Spleen (tissue), 11 donors: ENCODE measurements around the gene SEMA5B. TPM values are rescaled to one million over a fixed set of nuclear protein-coding genes. Genes with fewer than 3 reads are reported as not detected.
A peak's percentile ranks its signal among the peaks of the same experiment; 100 is the strongest.

Experiments used
- DNase-seq: peaks from one replicate; pipeline ENCODE4 v3.0.0-alpha.2; 2020
- H3K27ac ChIP-seq, 8 donors: fragments of 200-600 bp; sonication (generic) in 7 of 8; 1 replicate in 4 of 8; 2 replicates in 4 of 8; pipeline versions ENCODE4 v1.5.0 to v1.8.0; 2016 to 2021; ENCODE audit warnings: inconsistent platforms in 4 of 8, mild to moderate bottlenecking in 4 of 8, moderate library complexity in 1 of 8
- H3K27me3 ChIP-seq, 7 donors: fragments of 200-600 bp; sonication (generic) in 6 of 7; replicated peaks in 1 of 7; 1 replicate in 4 of 7; 2 replicates in 3 of 7; pipeline versions ENCODE4 v1.5.0 to v1.8.0; 2016 to 2021; ENCODE audit warnings: inconsistent platforms in 3 of 7, mild to moderate bottlenecking in 1 of 7
- H3K36me3 ChIP-seq, 6 donors: fragments of 200-600 bp; sonication (generic) in 5 of 6; 1 replicate in 4 of 6; 2 replicates in 2 of 6; pipeline versions ENCODE4 v1.5.0 to v1.8.0; 2016 to 2021; ENCODE audit warnings: inconsistent platforms in 2 of 6
- H3K4me1 ChIP-seq, 6 donors: fragments of 200-600 bp; sonication (generic) in 5 of 6; 1 replicate in 3 of 6; 2 replicates in 3 of 6; pipeline versions ENCODE4 v1.5.0 to v1.8.0; 2016 to 2021; ENCODE audit warnings: inconsistent platforms in 3 of 6
- H3K4me3 ChIP-seq, 8 donors: fragments of 200-600 bp; sonication (generic) in 7 of 8; 1 replicate in 4 of 8; 2 replicates in 4 of 8; pipeline versions ENCODE4 v1.5.0 to v1.8.0; 2016 to 2021; ENCODE audit warnings: inconsistent platforms in 4 of 8, mild to moderate bottlenecking in 4 of 8, moderate library complexity in 2 of 8
- H3K9me3 ChIP-seq, 8 donors: fragments of 200-600 bp; sonication (generic) in 7 of 8; 1 replicate in 4 of 8; 2 replicates in 4 of 8; pipeline versions ENCODE4 v1.5.0 to v1.8.0; 2016 to 2021; ENCODE audit warnings: inconsistent platforms in 4 of 8
- POLR2A ChIP-seq, 3 donors: fragments of 450-650 bp; IDR thresholded peaks; one replicate each; pipeline ENCODE4 v1.5.1; 2017; ENCODE audit warnings: antibody characterized with exemption in 3 of 3, mild to moderate bottlenecking in 1 of 3
- POLR2AphosphoS5 ChIP-seq, 3 donors: sonication (generic); formaldehyde crosslinking; IDR thresholded peaks; one replicate each; pipeline ENCODE4 v1.5.1; 2017; ENCODE audit warnings: antibody characterized with exemption in 3 of 3
- WGBS, 5 donors: extraction: QIAGEN DNeasy Blood & Tissue Kit in 3 of 5; methylation state at CpG; one replicate each; pipeline versions ENCODE4 v1.1.5 to v1.1.7; 2013 to 2018; 5-methylcytosine and 5-hydroxymethylcytosine counted together
- intact Hi-C: fragments of 100-400 bp; cut with DNase I; formaldehyde crosslinking; loops from one replicate; pipeline ENCODE4 v1.15.0; 2023; ENCODE audit warnings: low total_unique reads
- polyA plus RNA-seq, 3 donors: library from polyadenylated mRNA; stranded (reverse); fragments of 200-250 nt; gene quantifications; one replicate each; pipeline ENCODE4 v1.2.1, GENCODE V29; 2013
- total RNA-seq, 7 donors: library from RNA; depleted of rRNA in 3 of 7; stranded (reverse); fragments of >200 nt in 3 of 7; fragmentation: NEBNext Ultra II Directional in 4 of 7; extraction: Animal tissue kit (Norgen Biotek cat#: 25700) in 4 of 7; gene quantifications; one replicate each; pipeline versions ENCODE4 v1.1.0 to v1.2.1, GENCODE V29; 2016 to 2021
- TF ChIP-seq, protein P1 (sequence below), 11 experiments: fragments of 200-600 bp in 7 of 11; fragments of 450-650 bp in 4 of 11; sonication (generic) in 4 of 11; IDR thresholded peaks in 8 of 11; conservative IDR thresholded peaks in 3 of 11; 1 replicate in 7 of 11; 2 replicates in 4 of 11; pipeline versions ENCODE4 v1.4.0 to v1.8.0; 2016 to 2021; ENCODE audit warnings: antibody characterized with exemption in 11 of 11, inconsistent platforms in 4 of 11, mild to moderate bottlenecking in 1 of 11
- donor health status: healthy with polysubstance abuse.
- donor health status: DM: no; HTN: no; CAD: no; lungs with moderate emphysema.
- donor health status: DM: no; HTN: no; CAD: no.
- donor health status: Bipolar disorder and iron deficiency.
- donor health status: healthy.
- donor health status: DM: no; HTN: no; CAD: no.
- donor health status: DM: yes; HTN: yes; CAD: no.

The SEMA5B gene
- total and polyA plus RNA-seq, 10 donors: 0.09 to 0.63 (median 0.41) TPM; not detected in 3

DNA sequence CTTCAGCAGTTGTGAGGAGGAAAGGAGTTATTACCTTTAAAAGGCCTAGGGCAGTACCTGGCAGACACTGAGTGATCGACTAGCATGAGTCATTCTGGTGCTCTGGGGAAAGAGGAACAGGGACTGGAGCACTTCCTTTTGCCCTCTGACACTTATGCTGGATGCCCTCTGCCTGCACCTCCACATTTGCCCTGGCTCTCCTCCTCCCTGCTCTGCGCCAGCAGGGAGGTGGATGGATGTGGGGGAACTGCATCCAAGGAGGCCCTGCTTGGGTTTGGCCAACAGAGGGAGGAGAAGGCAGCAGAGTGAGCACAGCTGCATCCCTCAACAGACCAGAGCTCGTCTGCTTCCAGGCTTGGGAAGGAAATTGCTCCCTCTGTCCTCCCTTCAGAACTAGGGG is 75.0 kb downstream of the SEMA5B start:
- intact Hi-C loops: no loop called here

DNA sequence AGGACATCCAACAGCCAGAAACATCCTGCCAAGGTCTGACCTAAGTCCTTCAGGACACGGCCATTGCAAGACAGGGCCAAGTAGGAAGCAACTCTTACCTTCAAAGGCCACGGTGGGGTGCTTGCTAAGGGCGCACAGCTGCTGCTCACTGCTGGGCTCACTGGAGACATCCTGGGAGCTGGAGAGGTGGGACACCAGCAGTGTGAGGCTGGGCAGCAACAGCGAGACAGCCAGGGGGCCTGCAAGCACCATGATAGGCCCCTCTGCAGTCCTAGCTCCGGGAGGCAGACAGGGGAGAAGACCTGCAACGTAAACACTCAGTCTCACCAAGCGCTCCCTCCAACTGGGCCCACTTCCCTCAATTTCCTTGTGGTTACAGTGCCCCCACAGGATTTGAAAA is 79.2 kb downstream of the SEMA5B start:
- no peaks in the 10 kb centered on the region for H3K27me3 ChIP-seq
- H3K27ac ChIP-seq: no peak overlapping the region
- H3K4me1 ChIP-seq: peaks cover 0 to 14% (median 4%) of the 10 kb centered on the region in 6 donors
- DNase-seq: peak; percentile 53
- no peaks in the 10 kb centered on the region for H3K9me3 ChIP-seq
- H3K4me3 ChIP-seq: no peak overlapping the region
- WGBS, 5 donors: 55 to 64% (median 58%) methylated on average over 4 to 7 of the region's 7 CpGs
- H3K36me3 ChIP-seq: no peaks in the 10 kb centered on the region
- intact Hi-C loops: loop anchor here (10.0 kb wide), 2 partner anchors 76 to 316 kb away; partner anchors contain the start of gene SEMA5B
- TF ChIP-seq, protein P1, sequence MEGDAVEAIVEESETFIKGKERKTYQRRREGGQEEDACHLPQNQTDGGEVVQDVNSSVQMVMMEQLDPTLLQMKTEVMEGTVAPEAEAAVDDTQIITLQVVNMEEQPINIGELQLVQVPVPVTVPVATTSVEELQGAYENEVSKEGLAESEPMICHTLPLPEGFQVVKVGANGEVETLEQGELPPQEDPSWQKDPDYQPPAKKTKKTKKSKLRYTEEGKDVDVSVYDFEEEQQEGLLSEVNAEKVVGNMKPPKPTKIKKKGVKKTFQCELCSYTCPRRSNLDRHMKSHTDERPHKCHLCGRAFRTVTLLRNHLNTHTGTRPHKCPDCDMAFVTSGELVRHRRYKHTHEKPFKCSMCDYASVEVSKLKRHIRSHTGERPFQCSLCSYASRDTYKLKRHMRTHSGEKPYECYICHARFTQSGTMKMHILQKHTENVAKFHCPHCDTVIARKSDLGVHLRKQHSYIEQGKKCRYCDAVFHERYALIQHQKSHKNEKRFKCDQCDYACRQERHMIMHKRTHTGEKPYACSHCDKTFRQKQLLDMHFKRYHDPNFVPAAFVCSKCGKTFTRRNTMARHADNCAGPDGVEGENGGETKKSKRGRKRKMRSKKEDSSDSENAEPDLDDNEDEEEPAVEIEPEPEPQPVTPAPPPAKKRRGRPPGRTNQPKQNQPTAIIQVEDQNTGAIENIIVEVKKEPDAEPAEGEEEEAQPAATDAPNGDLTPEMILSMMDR (IDR thresholded peaks at IDR 0.05 in 8 of 11, conservative IDR thresholded peaks at IDR 0.05 in 3 of 11): no peak
- TF ChIP-seq POLR2AphosphoS5 (IDR thresholded peaks at IDR 0.05) (no peak), POLR2A (IDR thresholded peaks at IDR 0.05) (no peak)

More for the DNA sequence above, 75.0 kb downstream of the SEMA5B start:
- 42 to 59% (median 47%) methylated on average over 2 to 3 of the region's 3 CpGs for WGBS, 5 donors
- TF ChIP-seq POLR2A (IDR thresholded peaks at IDR 0.05): no peak
- TF ChIP-seq, protein P1 (IDR thresholded peaks at IDR 0.05 in 8 of 11, conservative IDR thresholded peaks at IDR 0.05 in 3 of 11): no peak
- no peak for TF ChIP-seq POLR2AphosphoS5 (IDR thresholded peaks at IDR 0.05)
- no peak overlapping the region for H3K4me3 ChIP-seq
- peaks cover 0 to 8% (median 3%) of the 10 kb centered on the region in 6 donors for H3K4me1 ChIP-seq
- H3K27me3 ChIP-seq: peaks cover 0 to 12% (median 0%) of the 10 kb centered on the region in 7 donors
- H3K36me3 ChIP-seq: no peaks in the 10 kb centered on the region
- no peak for DNase-seq
- no peaks in the 10 kb centered on the region for H3K9me3 ChIP-seq
- H3K27ac ChIP-seq: no peak overlapping the region

DNA sequence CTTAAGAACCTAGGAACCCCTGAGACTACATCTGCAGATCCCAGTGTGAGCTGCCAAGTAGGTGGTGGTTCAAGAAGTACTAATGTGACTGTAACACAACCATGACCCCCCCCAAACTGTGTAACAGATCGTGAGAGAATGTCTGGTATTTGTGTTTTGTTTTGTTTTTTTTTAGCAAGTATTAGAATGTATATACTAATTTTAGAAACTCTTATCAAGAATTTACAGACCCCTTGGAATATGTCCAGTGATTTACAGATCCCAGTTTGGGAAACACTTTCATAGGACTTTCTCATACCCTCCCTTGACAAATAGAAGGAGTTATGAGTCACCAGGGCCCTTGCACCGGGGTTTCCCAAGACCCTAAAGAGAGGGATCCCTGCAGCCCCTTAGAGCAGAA is 79.8 kb downstream of the SEMA5B start:
- H3K9me3 ChIP-seq: no peaks in the 10 kb centered on the region
- peak; percentile 13 for DNase-seq
- H3K27me3 ChIP-seq: peaks cover 0 to 4% (median 0%) of the 10 kb centered on the region in 7 donors
- 50 to 74% (median 69%) methylated on average over 2 of the region's 2 CpGs for WGBS, 5 donors
- no peak overlapping the region for H3K27ac ChIP-seq
- H3K4me3 ChIP-seq: no peak overlapping the region
- no peaks in the 10 kb centered on the region for H3K36me3 ChIP-seq
- intact Hi-C loops: loop anchor here (10.0 kb wide), 2 partner anchors 77 to 317 kb away; partner anchors contain the start of gene SEMA5B
- H3K4me1 ChIP-seq: peaks cover 0 to 20% (median 8%) of the 10 kb centered on the region in 6 donors
- TF ChIP-seq, protein P1 (IDR thresholded peaks at IDR 0.05 in 8 of 11, conservative IDR thresholded peaks at IDR 0.05 in 3 of 11): no peak
- TF ChIP-seq POLR2A (IDR thresholded peaks at IDR 0.05) (no peak), POLR2AphosphoS5 (IDR thresholded peaks at IDR 0.05) (no peak)

DNA sequence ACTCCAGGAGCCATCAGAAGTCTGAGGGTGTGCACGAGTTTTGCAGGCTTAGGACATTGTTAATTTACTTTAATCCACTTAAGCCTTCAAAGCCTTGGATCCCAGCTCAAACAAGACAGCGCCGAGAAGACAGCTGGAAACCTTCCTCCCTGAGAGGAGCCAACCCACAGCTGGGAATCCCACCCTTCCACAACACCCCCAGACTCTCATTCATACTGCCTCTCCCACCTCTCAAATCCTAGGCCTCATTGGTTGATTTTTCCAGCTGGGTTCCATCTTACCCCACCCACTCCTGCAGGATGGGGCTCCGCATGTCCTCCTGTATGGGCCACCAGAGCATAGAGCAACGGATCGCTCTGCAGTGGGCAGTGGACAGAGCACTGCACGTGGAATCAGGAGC is 80.4 kb downstream of the SEMA5B start:
- peaks cover 0 to 9% (median 0%) of the 10 kb centered on the region in 7 donors for H3K27me3 ChIP-seq
- H3K4me3 ChIP-seq: no peak overlapping the region
- no peaks in the 10 kb centered on the region for H3K36me3 ChIP-seq
- H3K4me1 ChIP-seq: peaks cover 0 to 20% (median 7%) of the 10 kb centered on the region in 6 donors
- 71 to 88% (median 85%) methylated on average over 7 of the region's 7 CpGs for WGBS, 5 donors
- DNase-seq: no peak
- H3K9me3 ChIP-seq: no peaks in the 10 kb centered on the region
- no peak overlapping the region for H3K27ac ChIP-seq
- no peak for TF ChIP-seq POLR2AphosphoS5 (IDR thresholded peaks at IDR 0.05)
- TF ChIP-seq POLR2A (IDR thresholded peaks at IDR 0.05): no peak
- TF ChIP-seq, protein P1 (IDR thresholded peaks at IDR 0.05 in 8 of 11, conservative IDR thresholded peaks at IDR 0.05 in 3 of 11): no peak
- intact Hi-C loops: loop anchor here (10.0 kb wide), 2 partner anchors 78 to 318 kb away; partner anchors contain the start of gene SEMA5B
